Effector CD8-positive, alpha-beta T cell (primary cell): ENCODE results near the gene XPNPEP2.
"Not testable (repeated sequence)": the region's sequence is repeated elsewhere in the genome, so short reads cannot be mapped to it uniquely, and the experiment has no call there.

Experiments used
- DNase-seq: peaks from one replicate; lab custom pipeline; 2025; lab: John Stamatoyannopoulos, UW

Gene XPNPEP2

DNA sequence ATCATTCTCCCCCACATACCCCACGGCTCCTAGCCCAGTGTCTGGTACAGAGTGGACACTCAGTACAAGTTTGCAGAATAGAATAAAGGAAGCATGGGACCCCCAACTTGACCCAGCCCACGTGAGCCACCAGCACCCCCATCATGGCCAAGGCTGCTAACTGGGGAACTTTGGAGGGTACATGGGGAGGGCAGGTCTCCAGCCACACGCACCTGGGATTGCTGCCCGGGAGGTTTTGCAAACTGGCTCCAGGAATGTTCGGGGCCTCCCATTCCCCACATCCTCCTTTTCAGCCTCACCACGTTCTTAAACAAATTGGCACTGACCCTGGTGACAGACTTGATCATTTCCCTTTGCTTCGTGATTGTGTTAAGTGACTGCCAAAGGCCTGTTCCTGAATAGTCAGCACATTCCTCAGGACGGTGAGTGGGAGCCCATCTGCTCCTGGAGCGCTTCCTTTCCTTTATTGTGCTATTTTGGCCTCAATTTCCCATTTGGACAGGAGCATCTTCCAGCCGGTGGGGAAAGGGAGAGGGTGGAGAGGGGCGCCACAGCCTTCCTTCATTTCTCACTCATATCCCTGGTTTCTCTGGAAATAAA, 18.7 kb upstream of the XPNPEP2 start:
- no peak for DNase-seq

- DNase-seq, result no peak
These were observed 18.0 kb upstream of the XPNPEP2 start for GRCh38 chrX:129720741-129721140.

DNA sequence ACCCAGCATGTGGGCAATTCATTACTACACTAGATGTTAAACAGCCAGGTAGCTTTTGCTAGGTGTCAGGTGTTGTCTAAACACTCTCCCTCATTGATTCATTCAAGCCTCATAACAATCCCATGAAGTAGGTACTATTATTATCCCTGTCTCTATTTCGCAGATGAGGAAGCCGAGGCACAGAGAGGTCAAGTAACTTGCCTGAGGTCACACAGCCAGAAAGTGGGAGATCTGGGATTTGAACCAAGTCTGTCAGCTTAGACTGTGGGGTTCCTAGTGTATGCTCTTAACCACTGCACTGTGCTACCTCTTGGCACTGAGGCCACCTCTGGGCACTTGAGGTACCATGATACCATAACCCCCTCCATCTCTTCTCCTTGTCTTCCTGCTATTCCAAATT, 17.4 kb upstream of the XPNPEP2 start:
- no peak for DNase-seq

GRCh38 chrX:129721870-129722269, 16.9 kb upstream of the XPNPEP2 start:
- no peak for DNase-seq

DNA sequence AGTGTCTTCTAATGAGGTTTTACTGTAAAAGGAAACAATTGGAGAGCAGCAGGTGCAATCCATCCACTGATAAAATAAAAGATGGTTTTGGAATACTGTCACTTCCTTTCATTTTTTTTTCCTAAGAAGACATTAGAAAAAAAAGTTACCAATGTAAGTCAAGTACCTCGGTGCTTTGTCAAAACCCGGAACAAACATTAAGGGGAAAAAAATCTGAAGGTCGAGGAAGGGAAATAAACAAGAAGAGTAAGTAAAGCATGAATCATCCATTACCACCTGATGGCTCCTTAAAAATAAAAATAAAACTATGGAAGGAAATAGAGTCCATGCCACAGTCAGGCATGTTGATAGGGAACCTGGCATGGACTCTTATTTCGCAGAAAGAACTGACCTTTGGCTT, 15.3 kb upstream of the XPNPEP2 start:
- no peak for DNase-seq

- DNase-seq, result no peak
These were observed 14.0 kb upstream of the XPNPEP2 start for GRCh38 chrX:129724754-129725153.

GRCh38 chrX:129726307-129727111, 12.3 kb upstream of the XPNPEP2 start:
- no peak for DNase-seq

DNA sequence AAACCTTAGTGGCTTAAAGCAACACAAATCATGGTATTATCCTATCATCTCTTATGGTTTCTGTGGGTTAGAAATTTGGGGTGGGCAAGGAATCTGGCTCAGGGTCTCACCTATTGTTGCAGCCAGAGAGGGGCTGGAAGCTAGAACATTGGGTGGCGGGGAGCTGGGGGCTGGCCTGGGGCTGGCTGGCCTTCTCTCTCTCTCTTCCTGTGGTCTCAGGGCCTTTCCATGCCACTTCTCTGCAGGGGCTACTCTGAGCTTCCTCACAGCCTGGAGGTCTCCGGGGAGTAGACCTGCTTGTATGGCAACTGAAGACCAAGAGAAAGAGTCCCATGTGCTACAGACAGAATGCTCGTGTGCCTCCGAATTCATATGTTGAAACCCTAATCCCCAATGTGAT, 10.7 kb upstream of the XPNPEP2 start:
- DNase-seq, result no peak

DNA sequence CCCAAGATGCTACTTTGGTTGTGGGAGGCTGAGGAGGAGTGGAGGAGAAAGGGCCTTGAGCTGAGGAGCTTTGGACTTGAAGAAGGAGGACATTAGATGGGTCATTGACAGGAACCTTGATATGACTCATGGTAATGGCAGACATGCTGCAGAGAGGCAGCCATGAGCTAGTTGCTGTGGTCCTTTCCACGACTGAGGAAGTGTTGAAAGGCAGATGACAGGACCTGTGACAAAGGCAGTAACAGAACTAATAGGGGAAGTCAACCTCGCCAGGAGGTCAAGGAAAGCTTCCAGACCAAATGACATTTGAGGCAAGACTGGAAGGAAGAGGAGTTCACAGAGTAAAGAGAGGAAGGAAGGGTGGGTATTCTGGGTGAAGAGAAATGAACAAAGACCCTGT, 7.6 kb upstream of the XPNPEP2 start:
- DNase-seq, result no peak

DNA sequence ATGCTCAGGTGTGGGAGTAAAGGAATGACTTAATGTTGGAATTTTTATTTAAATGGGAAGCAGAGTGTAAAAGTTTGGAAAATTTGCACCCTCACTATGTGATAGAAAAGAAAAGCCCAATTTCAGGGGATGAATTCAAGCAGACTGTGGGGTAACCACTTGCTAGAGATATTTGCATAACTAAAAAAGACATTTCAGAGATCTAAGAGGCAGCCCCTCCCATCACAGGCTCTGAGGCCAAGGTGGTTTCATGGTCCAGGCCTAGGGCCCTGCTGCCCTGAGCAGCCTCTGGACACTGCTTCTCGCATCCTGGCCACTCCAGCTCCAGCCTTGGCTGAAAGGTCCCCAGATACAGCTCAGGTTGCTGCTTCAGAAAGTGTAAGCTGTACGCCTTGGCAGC, 5.9 kb upstream of the XPNPEP2 start:
- DNase-seq, result no peak

- no peak for DNase-seq
These were observed 5.4 kb upstream of the XPNPEP2 start for GRCh38 chrX:129733335-129733734.

GRCh38 chrX:129736491-129736890, 2.3 kb upstream of the XPNPEP2 start:
- no peak for DNase-seq

- no peak for DNase-seq
These were observed 863 bp upstream of the XPNPEP2 start for GRCh38 chrX:129737916-129738315.

- DNase-seq, result no peak
These were observed 799 bp downstream of the XPNPEP2 start for GRCh38 chrX:129739578-129739977.

DNA sequence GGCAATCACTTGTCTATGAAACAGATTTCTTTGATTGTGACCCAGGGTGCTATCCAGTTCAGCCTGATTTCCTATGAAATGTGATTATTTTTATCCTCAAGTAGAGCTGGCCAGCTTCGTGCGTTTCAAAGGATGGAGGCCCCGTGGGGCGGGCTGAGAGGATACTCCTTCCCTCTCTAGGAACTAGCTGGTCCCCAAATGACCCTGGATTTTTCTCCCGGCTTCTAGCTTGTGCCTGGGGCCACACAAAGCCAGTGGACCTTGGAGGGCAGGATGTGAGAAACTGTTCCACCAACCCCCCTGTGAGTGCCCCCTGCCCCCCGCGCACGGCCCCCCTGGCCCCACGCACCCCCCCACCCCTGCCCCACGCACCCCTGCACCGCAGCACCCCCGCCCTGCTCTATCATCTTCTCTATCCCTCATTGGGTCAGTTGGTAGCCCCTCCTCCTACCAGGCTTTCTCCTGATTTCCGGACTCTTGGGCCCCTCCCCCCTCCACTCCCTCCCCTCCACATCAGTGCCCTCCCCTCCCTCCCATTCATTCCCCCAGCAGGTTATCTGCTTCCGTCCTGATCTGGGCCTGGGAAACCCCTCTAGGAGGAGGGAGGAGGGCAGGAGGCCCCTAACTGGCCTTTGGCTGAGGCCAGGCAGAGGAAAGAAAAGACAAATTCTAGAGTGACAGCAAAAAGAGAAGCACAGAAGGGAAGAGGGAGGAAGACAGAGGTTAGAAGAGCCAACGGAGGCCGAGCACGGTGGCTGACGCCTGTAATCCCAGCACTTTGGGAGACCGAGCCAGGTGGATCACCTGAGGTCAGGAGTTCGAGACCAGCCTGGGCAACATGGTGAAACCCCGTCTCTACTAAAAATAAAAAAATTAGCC, 3.3 kb downstream of the XPNPEP2 start:
- no peak for DNase-seq

GRCh38 chrX:129742759-129743152, 4.0 kb downstream of the XPNPEP2 start:
- DNase-seq, result not testable (repeated sequence)

DNA sequence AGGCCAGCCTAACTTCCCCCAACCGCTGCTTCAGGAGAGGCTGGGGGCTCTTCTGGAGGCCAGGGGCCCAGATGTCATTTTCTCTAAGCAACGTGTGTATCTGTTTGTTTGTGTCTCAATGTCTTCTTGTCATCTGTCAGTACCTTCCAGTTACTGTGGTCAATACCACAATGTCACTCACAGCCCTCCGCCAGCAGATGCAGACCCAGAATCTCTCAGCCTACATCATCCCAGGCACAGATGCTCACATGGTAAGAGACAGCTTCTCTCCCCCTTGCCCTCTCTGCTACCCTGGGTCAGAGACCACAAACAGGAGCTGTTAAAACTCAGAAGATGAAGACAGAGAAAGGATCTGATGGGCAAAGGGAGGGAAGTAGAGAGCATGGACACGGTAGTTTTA, 5.0 kb downstream of the XPNPEP2 start:
- DNase-seq, result no peak

GRCh38 chrX:129744861-129745321, 6.1 kb downstream of the XPNPEP2 start:
- DNase-seq, result no peak

DNA sequence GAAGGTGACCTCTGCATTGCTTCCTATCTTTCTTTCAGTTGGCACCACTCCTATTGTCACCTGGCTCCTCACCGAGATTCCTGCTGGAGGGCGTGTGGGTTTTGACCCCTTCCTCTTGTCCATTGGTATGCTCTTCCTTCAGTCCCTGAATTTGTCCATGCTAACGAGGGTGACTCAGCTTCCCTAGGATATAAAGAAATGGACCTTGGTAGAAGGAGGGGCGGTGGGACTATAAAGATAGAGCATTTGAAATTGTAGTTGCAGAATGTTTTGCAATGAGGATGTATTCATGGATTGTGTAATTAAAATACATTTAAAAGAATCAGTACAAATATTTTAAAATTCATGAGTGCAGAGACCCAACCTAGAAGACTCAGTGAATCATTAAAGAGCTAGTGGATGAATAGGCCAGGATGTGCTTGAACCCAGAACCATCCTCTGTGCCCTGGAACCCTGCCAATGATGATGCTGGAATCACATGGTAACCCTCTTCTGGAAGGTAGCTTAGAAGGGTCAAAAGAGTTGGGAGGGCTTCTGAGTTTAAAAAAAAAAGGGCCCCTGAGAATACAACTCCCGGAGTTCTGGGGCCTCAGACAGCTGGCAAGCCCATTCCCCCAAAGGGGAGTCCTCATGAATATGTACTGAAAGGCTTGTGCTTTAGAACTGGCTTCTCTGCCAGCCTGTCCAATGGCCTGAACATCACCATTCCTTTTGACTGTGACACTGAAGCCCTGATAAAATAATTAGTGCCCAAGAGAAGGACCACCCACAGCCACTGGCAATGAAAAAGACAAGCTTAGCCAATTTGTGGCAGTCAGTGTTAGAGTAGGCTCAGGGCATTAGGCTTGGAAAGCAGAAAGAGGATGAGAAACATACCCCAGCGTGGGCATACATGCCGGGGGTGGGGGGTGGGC, 8.0 kb downstream of the XPNPEP2 start:
- no peak for DNase-seq

- no peak for DNase-seq
These were observed 8.8 kb downstream of the XPNPEP2 start for GRCh38 chrX:129747533-129747932.

- DNase-seq, result no peak
These were observed 9.5 kb downstream of the XPNPEP2 start for GRCh38 chrX:129748305-129748704.

- no peak for DNase-seq
These were observed 10.3 kb downstream of the XPNPEP2 start for GRCh38 chrX:129749069-129749468.
